ENCODE results near the gene RBP3. TPM values are rescaled to one million over a fixed set of nuclear protein-coding genes. Genes with fewer than 3 reads are reported as not detected.
A peak's percentile ranks its signal among the peaks of the same experiment; 100 is the strongest.

The RBP3 gene
- total RNA-seq, 2 experiments from 2014 or later = not detected

DNA sequence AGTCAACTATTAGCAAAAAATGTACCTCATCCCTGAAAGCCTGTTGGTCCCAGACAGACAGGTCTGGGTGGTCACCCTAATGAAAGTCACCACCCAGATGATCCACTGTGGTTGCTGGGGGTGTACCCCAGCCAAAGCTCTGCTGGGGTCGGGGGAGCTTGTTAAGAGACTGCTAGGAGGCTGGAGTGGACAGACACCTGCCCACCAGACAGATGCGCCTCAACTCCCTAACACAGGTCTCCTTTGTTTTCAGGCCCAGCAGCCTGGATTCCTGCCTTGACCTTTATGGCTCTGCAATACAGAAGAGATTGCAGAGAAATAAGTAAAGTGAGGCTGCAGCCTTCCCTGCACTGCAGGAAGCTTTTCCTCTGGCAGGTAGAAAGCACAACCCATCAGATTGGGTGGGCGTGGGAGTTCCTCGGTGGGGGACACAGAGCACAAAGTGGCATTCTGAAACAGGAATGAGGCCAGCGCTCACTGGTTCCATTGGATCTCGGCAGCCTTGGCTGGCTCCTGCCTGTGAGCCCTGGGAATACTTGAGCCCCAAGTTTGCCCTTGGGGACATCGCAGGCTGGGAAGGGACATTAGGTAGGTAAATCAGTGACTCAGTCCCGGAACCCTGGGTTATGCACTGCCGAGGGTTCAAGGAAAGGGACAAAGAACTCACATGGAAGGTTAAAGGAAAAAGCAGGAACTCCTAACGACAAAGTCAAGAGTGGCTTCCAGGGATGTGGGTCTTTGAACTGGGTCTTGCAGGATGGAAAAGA lies 53.9 kb downstream of the RBP3 start:
- ATAC-seq (no peak), DNase-seq (no peak)
- no peaks in the 10 kb centered on the region for H3K4me1 Mint-ChIP-seq (ENCODE audit: low read depth)
- H3K27ac Mint-ChIP-seq = no peak overlapping the region
- ChIA-PET CTCF (no interaction called here), POLR2A (no interaction called here)
- no peaks in the 10 kb centered on the region for H3K36me3 Mint-ChIP-seq (ENCODE audit: low read depth)
- H3K4me3 Mint-ChIP-seq = no peak overlapping the region
- H3K9me3 Mint-ChIP-seq (ENCODE audit: insufficient read depth) = no peaks in the 10 kb centered on the region
- peaks cover 10% of the 10 kb centered on the region for H3K27me3 Mint-ChIP-seq (ENCODE audit: low read depth)

DNA sequence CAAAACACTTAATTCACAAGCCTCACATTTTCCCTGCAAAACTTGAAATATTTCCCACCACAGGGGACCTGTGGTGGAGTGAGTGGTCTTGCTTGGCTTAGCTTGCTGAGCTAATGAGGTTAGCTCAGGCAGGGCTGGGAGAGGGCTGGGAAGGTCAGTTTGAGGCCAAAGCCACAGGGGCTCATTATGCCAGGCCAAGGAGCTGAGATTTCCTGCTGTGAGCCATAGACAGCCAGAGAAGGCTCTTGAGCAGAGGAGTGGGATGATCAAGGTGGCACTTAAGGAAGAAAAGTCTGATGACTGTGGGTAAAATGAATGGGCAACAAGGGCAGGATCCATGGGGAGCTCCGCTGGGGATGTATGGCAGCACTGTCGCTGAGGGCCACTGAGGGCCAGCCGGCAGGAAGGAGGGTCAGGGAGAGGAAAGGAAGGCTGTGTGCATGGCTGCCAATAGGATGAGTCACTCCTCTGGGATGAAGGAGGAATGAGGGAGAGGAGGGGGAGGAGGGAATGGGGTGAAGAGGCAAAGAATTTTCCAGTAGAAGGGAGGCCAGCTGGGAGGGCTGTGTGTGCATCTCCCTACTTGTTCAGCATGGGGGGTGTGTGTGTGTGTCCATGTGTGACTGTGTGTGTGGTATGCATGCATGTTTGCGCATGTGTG lies 54.6 kb downstream of the RBP3 start:
- H3K27me3 Mint-ChIP-seq (ENCODE audit: low read depth) = peaks cover 10% of the 10 kb centered on the region
- POLR2A ChIA-PET = no interaction called here
- DNase-seq (no peak), ATAC-seq (no peak)
- H3K4me3 Mint-ChIP-seq = no peak overlapping the region
- no peak overlapping the region for H3K27ac Mint-ChIP-seq
- H3K36me3 Mint-ChIP-seq (ENCODE audit: low read depth) = no peaks in the 10 kb centered on the region
- no peaks in the 10 kb centered on the region for H3K4me1 Mint-ChIP-seq (ENCODE audit: low read depth)
- no peaks in the 10 kb centered on the region for H3K9me3 Mint-ChIP-seq (ENCODE audit: insufficient read depth)
- CTCF ChIA-PET = no interaction called here

- no peaks in the 10 kb centered on the region for H3K36me3 Mint-ChIP-seq (ENCODE audit: low read depth)
- ATAC-seq = peak; percentile 19
- H3K27ac Mint-ChIP-seq = no peak overlapping the region
- peaks cover 3% of the 10 kb centered on the region for H3K27me3 Mint-ChIP-seq (ENCODE audit: low read depth)
- no peaks in the 10 kb centered on the region for H3K4me1 Mint-ChIP-seq (ENCODE audit: low read depth)
- CTCF ChIA-PET = no interaction called here
- DNase-seq = no peak
- POLR2A ChIA-PET = no interaction called here
- no peak overlapping the region for H3K4me3 Mint-ChIP-seq
- H3K9me3 Mint-ChIP-seq (ENCODE audit: insufficient read depth) = no peaks in the 10 kb centered on the region
Measured at GRCh38 chr10:47403446-47404318, 55.5 kb downstream of the RBP3 start.

- CTCF ChIA-PET = no interaction called here
- DNase-seq (no peak), ATAC-seq (no peak)
- Mint-ChIP-seq H3K4me1 (ENCODE audit: low read depth) (no peaks in the 10 kb centered on the region), H3K36me3 (ENCODE audit: low read depth) (no peaks in the 10 kb centered on the region), H3K4me3 (no peak overlapping the region), H3K27ac (no peak overlapping the region), H3K9me3 (ENCODE audit: insufficient read depth) (no peaks in the 10 kb centered on the region), H3K27me3 (ENCODE audit: low read depth) (no peaks in the 10 kb centered on the region)
- POLR2A ChIA-PET = no interaction called here
Measured at GRCh38 chr10:47404446-47404845, 56.3 kb downstream of the RBP3 start.

- no peak for DNase-seq
- no peaks in the 10 kb centered on the region for H3K4me1 Mint-ChIP-seq (ENCODE audit: low read depth)
- ChIA-PET POLR2A (no interaction called here), CTCF (no interaction called here)
- H3K4me3 Mint-ChIP-seq = no peak overlapping the region
- no peaks in the 10 kb centered on the region for H3K36me3 Mint-ChIP-seq (ENCODE audit: low read depth)
- H3K27me3 Mint-ChIP-seq (ENCODE audit: low read depth) = no peaks in the 10 kb centered on the region
- no peak for ATAC-seq
- H3K27ac Mint-ChIP-seq = no peak overlapping the region
- no peaks in the 10 kb centered on the region for H3K9me3 Mint-ChIP-seq (ENCODE audit: insufficient read depth)
Measured at GRCh38 chr10:47404937-47405336, 56.8 kb downstream of the RBP3 start.

- CTCF ChIA-PET = no interaction called here
- no peaks in the 10 kb centered on the region for H3K9me3 Mint-ChIP-seq (ENCODE audit: insufficient read depth)
- no peak for DNase-seq
- H3K27ac Mint-ChIP-seq = no peak overlapping the region
- H3K4me1 Mint-ChIP-seq (ENCODE audit: low read depth) = no peaks in the 10 kb centered on the region
- H3K27me3 Mint-ChIP-seq (ENCODE audit: low read depth) = no peaks in the 10 kb centered on the region
- ATAC-seq = no peak
- no peaks in the 10 kb centered on the region for H3K36me3 Mint-ChIP-seq (ENCODE audit: low read depth)
- H3K4me3 Mint-ChIP-seq = no peak overlapping the region
- POLR2A ChIA-PET = no interaction called here
Measured at GRCh38 chr10:47405857-47406547, 57.8 kb downstream of the RBP3 start.

DNA sequence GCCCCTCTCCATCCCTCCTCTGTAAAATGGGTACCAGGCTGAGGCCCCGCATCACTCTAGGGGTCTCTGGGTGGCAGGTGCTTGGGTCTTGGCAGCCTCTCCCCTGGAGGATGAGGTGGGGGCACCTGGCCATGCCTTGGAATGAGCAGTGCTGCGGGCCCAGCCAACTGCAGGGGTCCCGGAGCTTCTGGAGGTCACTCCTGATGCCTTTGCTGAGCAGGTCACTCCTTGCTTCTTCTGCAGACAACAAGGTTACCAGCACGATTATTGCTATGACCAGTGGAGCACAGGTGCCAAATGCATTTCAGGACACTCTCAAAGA lies 58.3 kb downstream of the RBP3 start:
- POLR2A ChIA-PET = no interaction called here
- ATAC-seq (no peak), DNase-seq (no peak)
- no peaks in the 10 kb centered on the region for H3K36me3 Mint-ChIP-seq (ENCODE audit: low read depth)
- H3K4me1 Mint-ChIP-seq (ENCODE audit: low read depth) = no peaks in the 10 kb centered on the region
- H3K27me3 Mint-ChIP-seq (ENCODE audit: low read depth) = no peaks in the 10 kb centered on the region
- no peak overlapping the region for H3K27ac Mint-ChIP-seq
- H3K9me3 Mint-ChIP-seq (ENCODE audit: insufficient read depth) = no peaks in the 10 kb centered on the region
- H3K4me3 Mint-ChIP-seq = no peak overlapping the region
- CTCF ChIA-PET = no interaction called here

GRCh38 chr10:47406870-47407691 lies 58.9 kb downstream of the RBP3 start:
- DNase-seq (no peak), ATAC-seq (no peak)
- Mint-ChIP-seq H3K27ac (no peak overlapping the region), H3K27me3 (ENCODE audit: low read depth) (no peaks in the 10 kb centered on the region), H3K9me3 (ENCODE audit: insufficient read depth) (no peaks in the 10 kb centered on the region), H3K4me3 (no peak overlapping the region), H3K36me3 (ENCODE audit: low read depth) (no peaks in the 10 kb centered on the region), H3K4me1 (ENCODE audit: low read depth) (no peaks in the 10 kb centered on the region)
- ChIA-PET POLR2A (no interaction called here), CTCF (no interaction called here)

Other genes with a start within 250 kb of the RBP3 start
- gene GDF10, start 48.2 kb upstream of the RBP3 start, total RNA-seq = not detected
- gene GDF2, start 25.9 kb upstream of the RBP3 start, total RNA-seq = not detected
- not detected for gene ZNF488, start 35.9 kb downstream of the RBP3 start, total RNA-seq
- not detected for gene ANXA8, start 135.8 kb downstream of the RBP3 start, total RNA-seq
- gene FAM25G, start 143.3 kb downstream of the RBP3 start, total RNA-seq = not detected
- gene AGAP9, start 175.3 kb downstream of the RBP3 start, total RNA-seq = 1 to 10 TPM; 2.7 to 2.8 TPM